GM18505 (cell line): ENCODE results near the gene CACHD1.

Experiments
- ATAC-seq: cut with Tn5 transposase; IDR thresholded peaks from one replicate; pipeline ENCODE4 v1.9.1; 2021; ENCODE audit not compliant: unreplicated experiment
- POLR2A ChIP-seq: IDR thresholded peaks from 4 replicates; pipeline ENCODE4 v1.6.1; 2011; ENCODE audit warnings: borderline replicate concordance; ENCODE audit not compliant: insufficient read depth, insufficient read length; ENCODE audit errors: extremely low read depth

The CACHD1 gene

GRCh38 chr1:64549464-64550239, 79.7 kb downstream of the CACHD1 start:
- no peak for ATAC-seq

DNA sequence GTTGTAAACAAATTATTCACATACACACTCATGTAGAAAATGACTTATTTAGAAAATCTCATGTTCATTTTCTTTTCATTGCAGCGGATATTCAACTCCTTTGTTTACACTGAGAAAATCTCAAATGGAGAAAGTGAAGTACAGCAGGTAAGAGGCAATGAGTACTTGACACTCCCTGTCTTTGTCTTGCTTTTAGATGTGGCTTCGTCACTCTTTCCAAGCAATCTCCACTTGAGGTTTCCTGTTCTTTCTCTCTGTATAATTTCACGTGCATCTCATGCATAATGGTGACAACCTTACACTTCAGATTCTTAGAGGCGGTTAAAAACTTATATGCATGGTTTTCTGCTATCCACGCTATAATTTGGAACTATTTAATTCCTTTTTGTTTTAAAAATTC, 80.6 kb downstream of the CACHD1 start:
- ATAC-seq = no peak
- TF ChIP-seq POLR2A = no peak

More at GRCh38 chr1:64549464-64550239, 79.7 kb downstream of the CACHD1 start:
- TF ChIP-seq POLR2A = no peak

DNA sequence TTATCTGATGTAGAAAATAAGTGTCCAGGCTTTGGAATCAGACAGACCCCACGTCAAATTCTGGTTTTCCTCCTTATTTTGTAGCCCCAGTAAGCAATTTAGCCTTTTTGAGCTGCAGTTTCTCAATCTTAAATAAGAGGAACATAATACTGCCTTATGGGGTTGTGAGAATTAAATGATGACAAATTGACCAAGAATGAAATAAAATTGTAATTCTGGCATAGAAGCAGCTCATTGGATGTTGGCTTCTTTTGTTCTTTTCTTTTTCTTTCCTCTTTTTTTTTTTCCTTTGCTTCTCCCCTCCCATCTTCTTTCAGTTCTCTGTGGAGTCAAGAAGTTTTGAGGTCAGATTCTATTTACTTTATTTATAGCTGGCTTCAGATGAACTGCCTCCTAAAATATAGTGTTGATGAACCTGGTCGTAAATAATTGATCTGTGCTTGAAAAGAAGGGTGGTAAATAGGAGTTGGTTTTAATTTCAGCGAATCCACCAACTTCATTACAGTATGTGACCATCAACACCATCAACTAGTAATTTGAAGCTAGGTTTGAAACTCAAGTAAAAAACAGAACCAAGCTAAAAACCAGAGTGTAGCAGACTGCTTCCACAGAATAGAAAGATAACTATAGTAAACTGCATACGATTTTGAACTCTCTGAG, 81.1 kb downstream of the CACHD1 start:
- ATAC-seq = no peak
- TF ChIP-seq POLR2A = no peak

DNA sequence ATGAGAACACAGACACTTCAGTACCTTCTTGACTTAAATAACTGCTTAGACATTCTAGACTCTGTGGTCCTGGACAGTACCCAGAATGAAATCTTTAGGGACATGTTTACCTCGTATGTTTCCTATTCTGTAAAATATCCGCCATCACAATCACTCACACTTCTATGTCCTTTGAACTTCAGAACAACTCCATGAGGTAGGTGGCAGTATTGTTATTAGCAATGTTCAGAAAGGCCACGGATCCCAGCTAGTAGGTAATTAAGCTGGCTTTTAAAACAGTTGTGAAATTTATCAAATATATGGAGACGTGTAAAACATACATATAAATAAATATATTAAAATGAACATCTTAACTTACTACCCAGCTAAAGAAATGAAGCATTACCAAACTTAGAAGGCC, 83.4 kb downstream of the CACHD1 start:
- no peak for TF ChIP-seq POLR2A
- no peak for ATAC-seq

DNA sequence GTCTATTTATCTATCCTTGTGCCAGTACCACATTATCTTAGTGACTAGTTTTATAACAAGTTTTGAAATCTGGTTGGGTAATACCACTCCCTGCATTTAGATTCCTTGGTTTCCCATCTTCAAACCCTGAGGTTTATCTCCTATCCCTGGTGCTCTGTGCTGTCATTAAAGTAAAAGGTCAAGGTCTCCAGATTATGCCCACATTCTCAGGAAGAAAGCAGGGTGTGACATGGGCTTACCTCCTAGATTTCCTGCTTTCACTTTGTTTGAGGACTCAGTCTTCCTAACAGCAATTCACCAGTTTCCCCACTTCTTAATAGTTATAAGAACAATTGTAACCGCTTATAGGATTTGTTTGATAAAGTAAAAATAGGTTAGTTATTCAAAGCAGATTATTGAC, 86.0 kb downstream of the CACHD1 start:
- TF ChIP-seq POLR2A = no peak
- no peak for ATAC-seq

DNA sequence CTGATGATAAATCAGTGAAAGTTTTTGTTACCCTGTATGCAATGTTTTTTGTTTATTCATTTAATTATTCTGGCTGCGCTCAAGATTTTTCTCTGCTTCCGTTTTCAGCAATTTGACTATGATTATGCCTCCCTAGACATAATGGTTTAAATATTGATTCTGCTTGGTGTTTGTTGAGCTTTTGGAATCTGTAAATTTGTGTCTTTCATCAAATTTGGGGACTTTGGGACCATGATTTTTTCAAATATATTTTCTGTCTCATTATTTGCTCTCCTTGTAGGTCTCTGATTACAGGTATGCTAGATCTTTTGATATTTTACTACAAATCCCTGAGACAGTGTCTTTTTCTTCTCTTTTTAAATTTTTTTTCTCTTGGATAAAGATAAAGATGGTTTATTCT, 92.1 kb downstream of the CACHD1 start:
- no peak for TF ChIP-seq POLR2A
- no peak for ATAC-seq

DNA sequence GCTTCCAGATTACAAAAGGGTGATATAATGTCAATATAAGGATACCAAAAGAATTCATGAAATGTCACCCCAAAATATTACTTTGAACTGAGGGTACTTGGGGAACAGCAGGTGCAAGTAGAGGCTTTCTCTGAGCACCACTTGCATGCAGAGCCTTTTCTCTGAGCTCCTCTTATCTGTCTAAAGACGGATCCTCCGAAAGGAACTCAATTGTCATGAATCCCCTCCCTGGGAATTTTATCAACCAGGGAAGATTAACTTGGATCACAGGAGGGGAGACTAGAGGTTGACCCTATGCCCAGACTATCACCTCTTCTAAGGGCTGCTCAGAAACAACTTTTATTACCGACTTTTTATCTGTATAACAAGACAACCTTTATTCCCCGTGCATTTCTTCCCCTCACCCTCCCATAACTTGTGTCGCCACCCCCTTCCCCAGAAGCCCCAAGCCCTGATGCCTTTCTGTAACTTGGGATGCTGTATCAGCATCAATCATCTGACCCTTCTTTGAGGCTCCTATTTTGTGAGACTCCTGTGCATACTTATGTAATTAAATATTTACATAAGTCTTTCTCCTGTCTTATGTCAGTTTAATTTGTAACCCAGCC, 94.1 kb downstream of the CACHD1 start:
- no peak for TF ChIP-seq POLR2A
- no peak for ATAC-seq

DNA sequence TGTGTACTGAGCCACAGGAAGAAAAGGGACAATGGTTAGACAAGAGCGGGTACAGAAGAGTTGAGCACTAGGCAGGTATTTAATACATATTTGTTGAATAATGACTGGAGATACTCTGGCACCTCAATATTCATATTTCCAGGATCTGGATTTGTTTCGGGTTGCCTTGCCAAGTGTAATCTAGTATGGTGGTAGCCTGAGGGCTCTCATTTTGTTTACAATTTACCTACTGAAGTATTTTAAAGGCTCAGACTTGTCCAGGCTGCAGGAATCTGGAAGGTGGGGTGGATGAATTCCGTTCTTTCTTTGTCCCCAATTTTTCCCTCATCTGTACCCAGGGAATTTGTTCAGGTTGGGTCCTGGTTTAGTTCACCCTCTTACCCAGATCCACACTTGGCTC, 95.0 kb downstream of the CACHD1 start:
- TF ChIP-seq POLR2A = no peak
- ATAC-seq = no peak

DNA sequence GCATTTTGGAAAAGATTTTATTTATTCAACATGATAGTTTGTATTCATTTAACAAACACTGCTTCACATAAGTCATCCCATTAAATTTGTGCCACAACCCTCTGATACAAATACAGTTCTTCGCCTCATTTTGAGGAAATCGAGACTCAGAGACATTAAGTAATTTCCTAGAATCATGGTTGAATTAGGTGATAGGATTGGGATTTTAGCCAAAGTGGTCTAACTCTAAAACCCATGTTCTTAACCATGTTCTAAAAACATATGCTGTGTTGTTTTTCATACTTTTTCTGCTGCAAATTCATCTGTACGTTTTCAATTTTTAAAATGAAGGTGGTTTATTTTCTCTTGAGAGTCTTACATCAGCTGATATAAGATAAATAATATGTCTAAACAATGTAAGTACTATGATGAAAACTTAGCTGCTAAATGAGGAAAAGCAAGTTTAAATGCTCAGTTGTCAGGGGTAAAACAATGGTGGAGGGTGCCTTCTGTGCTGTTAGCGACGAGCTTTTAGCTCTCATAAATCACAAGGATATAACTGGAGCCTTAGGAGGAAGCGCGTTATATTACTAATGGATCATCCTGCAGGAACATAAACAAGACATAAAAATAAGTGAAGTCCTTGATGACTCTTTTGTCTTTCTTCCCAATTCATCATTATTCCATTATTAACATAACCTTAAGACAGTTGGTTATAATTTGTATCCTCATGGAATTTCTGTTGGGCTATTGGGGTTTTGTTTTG, 97.7 kb downstream of the CACHD1 start:
- ATAC-seq = no peak
- TF ChIP-seq POLR2A = no peak

DNA sequence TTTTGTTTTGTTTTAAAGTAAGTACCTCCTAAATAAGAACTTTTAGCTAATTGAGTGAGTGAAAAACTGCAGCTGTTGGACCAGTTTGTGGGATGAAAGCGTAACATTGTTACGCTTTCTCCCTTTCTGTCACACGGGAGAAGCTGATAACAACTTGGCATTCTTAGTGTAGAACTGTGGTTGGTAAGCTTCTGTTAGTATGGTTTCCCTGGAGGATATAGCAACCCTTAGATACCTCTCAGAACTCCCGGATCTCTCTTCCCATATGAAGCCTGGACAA, 98.2 kb downstream of the CACHD1 start:
- no peak for ATAC-seq
- no peak for TF ChIP-seq POLR2A

GRCh38 chr1:64569411-64569810, 99.5 kb downstream of the CACHD1 start:
- TF ChIP-seq POLR2A = no peak
- no peak for ATAC-seq

DNA sequence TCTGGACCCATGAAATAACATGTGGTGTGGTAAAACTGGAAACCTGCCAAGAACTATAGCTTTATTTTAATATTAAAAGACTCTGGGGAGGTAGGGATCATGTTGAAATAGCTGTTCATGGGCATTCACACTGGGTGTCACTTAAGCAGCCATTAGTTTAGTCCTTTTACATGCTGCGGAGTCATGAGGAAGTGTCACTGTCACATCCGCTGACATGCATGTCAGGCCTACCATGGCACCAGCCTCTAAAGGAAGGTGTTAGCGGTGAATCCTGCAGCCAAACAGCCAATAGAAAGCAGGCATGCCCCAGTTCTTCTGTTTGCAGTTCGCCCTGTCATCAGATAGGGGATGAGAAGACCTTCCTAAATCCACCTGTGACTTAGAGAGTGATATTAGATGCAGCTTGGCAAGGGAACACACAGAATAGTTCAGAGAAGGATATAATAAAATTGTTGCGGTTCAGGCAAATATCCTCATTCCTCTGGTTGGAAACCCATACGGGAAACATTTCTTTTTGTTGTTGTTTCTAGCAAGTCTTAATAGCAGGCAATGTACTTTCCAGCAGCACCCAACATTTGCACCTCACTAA, 100.4 kb downstream of the CACHD1 start:
- ATAC-seq = no peak
- TF ChIP-seq POLR2A = no peak

- TF ChIP-seq POLR2A = no peak
These were observed 102.4 kb downstream of the CACHD1 start for GRCh38 chr1:64572222-64572900.

More at GRCh38 chr1:64572222-64572900, 102.4 kb downstream of the CACHD1 start:
- no peak for ATAC-seq
